Activated B cell treated with CpG ODN at 0.5 μM for 24 hours (primary cell): ENCODE results near the gene FOXP1. TPM values are rescaled to one million over a fixed set of nuclear protein-coding genes. Genes with fewer than 3 reads are reported as not detected.

Source experiments
- ATAC-seq: fragments of 200-7000 bp; cut with Tn5 transposase; one replicate; pipeline ENCODE4 v1.10.0; 2021; ENCODE audit warnings: low read depth, mild to moderate bottlenecking, moderate library complexity
- CTCF ChIA-PET: fragments of 350-600 bp; sonication (Branson Sonifier 250); formaldehyde crosslinking; loops from one replicate; lab custom pipeline; 2021; ENCODE audit warnings: antibody characterized with exemption; lab: Charles Lee
- POLR2A ChIA-PET: fragments of 350-600 bp; sonication (Branson Sonifier 250); formaldehyde crosslinking; loops from one replicate; lab custom pipeline; 2021; ENCODE audit warnings: antibody characterized with exemption; lab: Charles Lee
- DNase-seq: peaks from one replicate; pipeline ENCODE4 v3.0.0; 2022
- H3K27ac Mint-ChIP-seq: one replicate; pipeline ENCODE4 v1.8.0; 2020; ENCODE audit warnings: mixed read lengths
- H3K27me3 Mint-ChIP-seq: one replicate; pipeline ENCODE4 v1.8.0; 2021; ENCODE audit warnings: mixed read lengths
- H3K36me3 Mint-ChIP-seq: one replicate; pipeline ENCODE4 v1.8.0; 2021; ENCODE audit warnings: low read depth, mixed read lengths
- H3K4me1 Mint-ChIP-seq: one replicate; pipeline ENCODE4 v1.8.0; 2021; ENCODE audit warnings: mixed read lengths
- H3K4me3 Mint-ChIP-seq: one replicate; pipeline ENCODE4 v1.8.0; 2020; ENCODE audit warnings: mild to moderate bottlenecking, mixed read lengths
- H3K9me3 Mint-ChIP-seq: one replicate; pipeline ENCODE4 v1.8.0; 2020; ENCODE audit warnings: mixed read lengths
- CTCF ChIP-seq: fragments of 200-600 bp; IDR thresholded peaks from one replicate; pipeline ENCODE4 v1.8.0; 2022; ENCODE audit warnings: antibody characterized with exemption, mild to moderate bottlenecking
- intact Hi-C: fragments of 100-400 bp; cut with micrococcal nuclease; formaldehyde crosslinking; loops from one replicate; pipeline ENCODE4 v1.15.1; 2024
- total RNA-seq: library from RNA; stranded (reverse); gene quantifications from 2 replicates; pipeline ENCODE4 v1.2.3, GENCODE V29; 2022

The FOXP1 gene
- total RNA-seq, 1 donor from 2014 or later: 563 TPM

- H3K27me3 Mint-ChIP-seq: no peaks in the 10 kb centered on the region
- ATAC-seq: no peak
- TF ChIP-seq CTCF: no peak
- no peak for DNase-seq
- H3K9me3 Mint-ChIP-seq: no peaks in the 10 kb centered on the region
- H3K4me1 Mint-ChIP-seq: peaks cover 37% of the 10 kb centered on the region
- H3K27ac Mint-ChIP-seq: peak overlapping the region; percentile 89
- ChIA-PET CTCF (interaction anchor here (0.8 to 2.1 kb wide), 9 partner anchors 90 to 1054 kb away, joined by 3 to 15 read pairs (median 3); no protein-coding TSS in a partner anchor), POLR2A (interaction anchor here (0.6 to 6.0 kb wide), 9 partner anchors 37 to 887 kb away, joined by 3 to 103 read pairs (median 9); no protein-coding TSS in a partner anchor)
- no peak overlapping the region for H3K4me3 Mint-ChIP-seq
- H3K36me3 Mint-ChIP-seq: peaks cover 16% of the 10 kb centered on the region
- intact Hi-C loops: loop anchor here (1.0 to 10.0 kb wide), 14 partner anchors 63 to 1522 kb away; no protein-coding TSS in a partner anchor
Observed at GRCh38 chr3:71585887-71586809, 2.6 kb upstream of the FOXP1 start.

GRCh38 chr3:71585131-71585530 is 1.6 kb upstream of the FOXP1 start:
- POLR2A ChIA-PET: interaction anchor here (0.6 to 6.0 kb wide), 15 partner anchors 36 to 523 kb away, joined by 3 to 103 read pairs (median 7); no protein-coding TSS in a partner anchor
- Mint-ChIP-seq H3K36me3 (peaks cover 21% of the 10 kb centered on the region), H3K4me1 (peaks cover 42% of the 10 kb centered on the region), H3K27me3 (no peaks in the 10 kb centered on the region), H3K27ac (peak overlapping the region; percentile 89), H3K4me3 (peak overlapping the region; percentile 91), H3K9me3 (no peaks in the 10 kb centered on the region)
- no peak for ATAC-seq
- intact Hi-C loops: loop anchor here (1.0 to 10.0 kb wide), 5 partner anchors 72 to 1521 kb away; no protein-coding TSS in a partner anchor
- DNase-seq: no peak
- CTCF ChIA-PET: interaction anchor here (0.5 to 2.1 kb wide), 11 partner anchors 56 to 1053 kb away, joined by 3 to 15 read pairs (median 4); no protein-coding TSS in a partner anchor
- no peak for TF ChIP-seq CTCF

- peaks cover 48% of the 10 kb centered on the region for H3K4me1 Mint-ChIP-seq
- TF ChIP-seq CTCF: no peak
- ChIA-PET CTCF (interaction anchor here (0.5 to 2.1 kb wide), 9 partner anchors 55 to 1052 kb away, joined by 3 to 10 read pairs (median 4); no protein-coding TSS in a partner anchor), POLR2A (interaction anchor here (0.6 to 6.0 kb wide), 19 partner anchors 17 to 522 kb away, joined by 3 to 103 read pairs (median 7); no protein-coding TSS in a partner anchor)
- intact Hi-C loops: loop anchor here (1.0 to 10.0 kb wide), 5 partner anchors 72 to 1520 kb away; no protein-coding TSS in a partner anchor
- H3K36me3 Mint-ChIP-seq: peaks cover 22% of the 10 kb centered on the region
- peak overlapping the region; percentile 89 for H3K27ac Mint-ChIP-seq
- DNase-seq (no peak), ATAC-seq (no peak)
- no peaks in the 10 kb centered on the region for H3K27me3 Mint-ChIP-seq
- no peaks in the 10 kb centered on the region for H3K9me3 Mint-ChIP-seq
- peak overlapping the region; percentile 91 for H3K4me3 Mint-ChIP-seq
Observed at GRCh38 chr3:71584394-71585011, 975 bp upstream of the FOXP1 start.

GRCh38 chr3:71582612-71583565 is 639 bp downstream of the FOXP1 start:
- POLR2A ChIA-PET: interaction anchor here (0.6 to 6.0 kb wide), 61 partner anchors 9 to 1032 kb away, joined by 3 to 103 read pairs (median 5); no protein-coding TSS in a partner anchor
- peaks cover 60% of the 10 kb centered on the region for H3K4me1 Mint-ChIP-seq
- CTCF ChIA-PET: interaction anchor here (0.5 to 1.7 kb wide), 5 partner anchors 71 to 531 kb away, joined by 3 to 4 read pairs (median 3); no protein-coding TSS in a partner anchor
- H3K27ac Mint-ChIP-seq: peak overlapping the region; percentile 93
- no peaks in the 10 kb centered on the region for H3K27me3 Mint-ChIP-seq
- DNase-seq (peak; percentile 66), ATAC-seq (peak; percentile 49)
- H3K9me3 Mint-ChIP-seq: no peaks in the 10 kb centered on the region
- intact Hi-C loops: loop anchor here (1.0 to 10.0 kb wide), 7 partner anchors 40 to 808 kb away; no protein-coding TSS in a partner anchor
- no peak for TF ChIP-seq CTCF
- peaks cover 25% of the 10 kb centered on the region for H3K36me3 Mint-ChIP-seq
- peak overlapping the region; percentile 92 for H3K4me3 Mint-ChIP-seq
